GM12878 (cell line): ENCODE results near the gene SRD5A2. TPM values are rescaled to one million over a fixed set of nuclear protein-coding genes. Genes with fewer than 3 reads are reported as not detected.

Experiments used
- ATAC-seq: fragments of 200-7000 bp; cut with Tn5 transposase; 3 replicates; pipeline ENCODE4 v1.9.1; 2020; ENCODE audit warnings: mild to moderate bottlenecking, moderate library complexity
- BruUV-seq: library from RNA; stranded (reverse); fragments of 400-500 nt; replicated peaks from 2 replicates; lab custom pipeline; 2021; lab: Mats Ljungman, UMichigan
- CTCF ChIA-PET: fragments of 300-600 bp; sonication (Branson Sonifier 250); formaldehyde crosslinking; extraction: SDS; loops from one replicate; lab custom pipeline; 2021; ENCODE audit warnings: inconsistent platforms; lab: Yijun Ruan, JAX
- POLR2A ChIA-PET: fragments of 350-600 bp; formaldehyde crosslinking; extraction: SDS; loops from one replicate; lab custom pipeline; 2021; ENCODE audit warnings: inconsistent platforms; lab: Charles Lee
- RAD21 ChIA-PET: fragments of 300-600 bp; sonication (Branson Sonifier 250); formaldehyde crosslinking; loops from one replicate; lab custom pipeline; 2023; ENCODE audit warnings: antibody characterized with exemption; ENCODE audit not compliant: unreplicated experiment; lab: Charles Lee
- SMC1A ChIA-PET: fragments of 300-600 bp; sonication (Branson Sonifier 250); formaldehyde crosslinking; loops from one replicate; lab custom pipeline; 2023; ENCODE audit not compliant: unreplicated experiment, uncharacterized antibody; lab: Charles Lee
- DNase-seq: peaks from one replicate; pipeline ENCODE4 v3.0.0-alpha.2; 2011; ENCODE audit warnings: low read depth, low spot score
- FAIRE-seq: peaks from 3 replicates; lab custom pipeline; 2011; peaks lifted over from hg19 to GRCh38; lab: Jason Lieb, UNC
- H2AFZ ChIP-seq: 2 replicates; pipeline ENCODE4 v1.6.0; 2011; ENCODE audit warnings: low read depth, low read length, control low read depth; ENCODE audit not compliant: control insufficient read depth
- H3K27ac ChIP-seq: 2 replicates; pipeline ENCODE4 v1.5.1; 2011; ENCODE audit warnings: control low read depth; ENCODE audit not compliant: control insufficient read depth, insufficient read depth
- H3K27me3 ChIP-seq, 2 experiments: replicated peaks in 1 of 2; 2 replicates each; pipeline versions ENCODE4 v1.6.0 to v1.6.1; 2011; ENCODE audit warnings: low read length in 1 of 2; ENCODE audit not compliant: control insufficient read depth in 2 of 2, insufficient read depth in 2 of 2
- H3K36me3 ChIP-seq, 2 experiments: 2 replicates each; pipeline ENCODE4 v1.5.1; 2011; ENCODE audit warnings: low read length in 1 of 2; ENCODE audit not compliant: control insufficient read depth in 2 of 2, insufficient read depth in 2 of 2
- H3K4me1 ChIP-seq: 2 replicates; pipeline ENCODE4 v1.6.1; 2011; ENCODE audit warnings: mild to moderate bottlenecking, low read length, moderate library complexity, mixed read lengths; ENCODE audit not compliant: control insufficient read depth, insufficient read depth
- H3K4me2 ChIP-seq: 2 replicates; pipeline ENCODE4 v1.6.0; 2011; ENCODE audit warnings: control low read depth; ENCODE audit not compliant: control insufficient read depth, insufficient read depth
- H3K4me3 ChIP-seq: fragments of 200-600 bp; sonication (generic); 2 replicates; pipeline ENCODE4 v1.5.1; 2016
- H3K79me2 ChIP-seq: 2 replicates; pipeline ENCODE4 v1.6.0; 2011; ENCODE audit warnings: low read length; ENCODE audit not compliant: control insufficient read depth, insufficient read depth
- H3K9ac ChIP-seq: 2 replicates; pipeline ENCODE4 v1.8.0; 2011; ENCODE audit warnings: low read length, control low read depth, mixed read lengths; ENCODE audit not compliant: control insufficient read depth, insufficient read depth
- H3K9me3 ChIP-seq: replicated peaks from 3 replicates; pipeline ENCODE4 v1.5.1; 2011; ENCODE audit warnings: mild to moderate bottlenecking, low read length; ENCODE audit not compliant: control insufficient read depth, insufficient read depth
- H4K20me1 ChIP-seq: 2 replicates; pipeline ENCODE4 v1.6.0; 2011; ENCODE audit not compliant: control insufficient read depth, insufficient read depth
- ASH2L ChIP-seq: fragments of 300-600, 200-600 bp; sonication (generic); IDR thresholded peaks from 2 replicates; pipeline ENCODE4 v1.6.1; 2017; ENCODE audit warnings: low read depth, mild to moderate bottlenecking, borderline replicate concordance
- GABPA ChIP-seq: IDR thresholded peaks from 2 replicates; pipeline ENCODE4 v1.6.1; 2014; ENCODE audit warnings: antibody characterized with exemption, low read depth, mild to moderate bottlenecking, inconsistent platforms
- JUND ChIP-seq: IDR thresholded peaks from 2 replicates; pipeline ENCODE4 v1.6.1; 2012; ENCODE audit warnings: low read depth, mild to moderate bottlenecking, low read length, improper control_type of control experiment, moderate library complexity
- MTA3 ChIP-seq: IDR thresholded peaks from 2 replicates; pipeline ENCODE4 v1.6.1; 2012; ENCODE audit warnings: low read length, inconsistent platforms, borderline replicate concordance
- NRF1 ChIP-seq: conservative IDR thresholded peaks from 2 replicates; pipeline ENCODE4 v1.6.1; 2011; ENCODE audit warnings: mild to moderate bottlenecking, low read depth, low read length, improper control_type of control experiment
- PAX5 ChIP-seq: IDR thresholded peaks from 2 replicates; pipeline ENCODE4 v1.6.1; 2011; ENCODE audit warnings: low read depth, low read length, borderline replicate concordance
- PML ChIP-seq: IDR thresholded peaks from 2 replicates; pipeline ENCODE4 v1.6.1; 2012; ENCODE audit warnings: low read length, inconsistent platforms
- PRDM15 ChIP-seq: fragments of 450-650 bp; formaldehyde crosslinking; IDR thresholded peaks from 2 replicates; pipeline ENCODE4 v1.4.0; 2020; ENCODE audit warnings: mild to moderate bottlenecking, moderate library complexity
- SIX5 ChIP-seq: IDR thresholded peaks from 2 replicates; pipeline ENCODE4 v1.6.1; 2011; ENCODE audit warnings: mild to moderate bottlenecking, low read depth, low read length, moderate library complexity; ENCODE audit not compliant: severe bottlenecking
- TAF1 ChIP-seq: IDR thresholded peaks from 2 replicates; pipeline ENCODE4 v1.6.1; 2011; ENCODE audit warnings: mild to moderate bottlenecking, low read depth, low read length, borderline replicate concordance
- TBL1XR1 ChIP-seq: IDR thresholded peaks from 2 replicates; pipeline ENCODE4 v1.6.1; 2012; ENCODE audit warnings: low read depth, low read length, improper control_type of control experiment
- TCF7 ChIP-seq: IDR thresholded peaks from 2 replicates; pipeline ENCODE4 v1.6.1; 2014; ENCODE audit warnings: antibody characterized with exemption, borderline replicate concordance
- ZNF24 ChIP-seq: fragments of 450-650 bp; IDR thresholded peaks from 2 replicates; pipeline ENCODE4 v1.6.1; 2017; ENCODE audit warnings: antibody characterized with exemption, mild to moderate bottlenecking
- WGBS: methylation state at CpG from one replicate; pipeline ENCODE4 v1.1.6; 2016; ENCODE audit warnings: low lambda C conversion rate; ENCODE audit not compliant: insufficient replicate concordance, insufficient coverage; ENCODE audit errors: missing lambda C conversion rate; 5-methylcytosine and 5-hydroxymethylcytosine counted together
- in situ Hi-C: fragments of 300-500 bp; cut with MboI; formaldehyde crosslinking; loops from 9 replicates; pipeline ENCODE4 v1.14.3; 2018; ENCODE audit warnings: mixed read lengths
- intact Hi-C: fragments of 100-400 bp; cut with micrococcal nuclease; formaldehyde crosslinking; loops from one replicate; pipeline ENCODE4 v1.14.2; 2022; ENCODE audit not compliant: unreplicated experiment
- polyA plus RNA-seq, 11 experiments: library from polyadenylated mRNA; depleted of rRNA in 4 of 11; unstranded in 6 of 11; stranded (reverse) in 5 of 11; fragments of >200 nt; fragmentation: Nextera tagmentation in 4 of 11; fragmentation: Illumina TruSeq in 1 of 11; extraction: Ambion mirVana in 4 of 11; extraction: Trizol in 1 of 11; gene quantifications; 1 replicate in 1 of 11; 2 replicates in 10 of 11; pipeline versions ENCODE4 v1.2.1 to v1.2.3, GENCODE V29; 2011 to 2016; ENCODE audit warnings: inconsistent platforms in 2 of 11, missing spikeins in 2 of 11, low read depth in 1 of 11
- total RNA-seq, 4 experiments: library from RNA; depleted of rRNA in 3 of 4; stranded (reverse); fragments of >200 nt in 3 of 4; fragmentation: Illumina TruSeq in 1 of 4; extraction: Trizol in 1 of 4; gene quantifications; 2 replicates each; pipeline versions ENCODE4 v1.2.1 to v1.2.3, GENCODE V29; 2013 to 2021
- TF ChIP-seq, protein P1 (sequence below): fragments of 450-650 bp; IDR thresholded peaks from 2 replicates; pipeline ENCODE4 v1.6.1; 2017; ENCODE audit warnings: mild to moderate bottlenecking, low read depth, inconsistent platforms; ENCODE audit not compliant: poor library complexity, severe bottlenecking
- TF ChIP-seq, protein P2 (sequence below): fragments of 150-350 bp; IDR thresholded peaks from 2 replicates; pipeline ENCODE4 v1.6.1; 2014; ENCODE audit warnings: mild to moderate bottlenecking, low read depth, low read length

The SRD5A2 gene
- total and polyA plus RNA-seq, 10 of the 15 experiments (the other 5 are each of a cell fraction or from before 2014, with no cell fraction given), result 0.01 TPM; not detected in 7

DNA sequence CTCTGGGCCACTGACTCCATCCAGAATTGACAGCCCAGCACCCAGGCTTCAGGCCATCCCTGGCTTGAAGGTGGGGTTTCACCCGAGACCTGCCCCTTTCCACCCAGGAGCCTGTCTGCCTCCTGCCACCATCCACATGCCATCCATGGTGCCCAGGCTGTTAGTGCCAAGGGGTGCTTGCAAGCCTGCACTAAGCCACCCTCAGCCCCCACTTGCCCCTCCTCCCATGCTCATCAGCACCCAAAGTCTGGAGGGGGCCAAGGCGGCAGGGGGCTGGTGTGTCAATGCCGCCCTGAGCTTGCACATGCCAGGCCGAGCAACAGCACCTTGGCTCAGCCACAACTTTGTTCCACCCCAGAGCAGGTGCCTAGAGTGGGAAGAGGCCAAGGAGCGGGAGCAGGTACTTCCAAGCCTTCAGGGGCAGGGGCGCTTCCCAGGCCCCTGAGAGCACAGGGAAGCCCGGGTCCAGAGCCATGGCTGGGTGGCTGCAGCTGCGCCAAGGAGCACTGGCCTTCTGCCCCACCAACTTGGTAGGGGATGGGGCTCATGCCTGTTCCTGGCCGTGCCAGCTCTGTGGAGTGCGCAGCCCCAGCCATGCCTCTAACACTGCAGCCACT lies 12.0 kb downstream of the SRD5A2 start:
- Histone ChIP-seq H3K4me1 (no peaks in the 10 kb centered on the region), H3K79me2 (no peaks in the 10 kb centered on the region), H3K9me3 (no peaks in the 10 kb centered on the region), H3K4me3 (no peak overlapping the region), H3K9ac (no peak overlapping the region), H3K27ac (no peak overlapping the region), H3K27me3 (no peaks in the 10 kb centered on the region), H3K36me3 (no peaks in the 10 kb centered on the region), H4K20me1 (no peaks in the 10 kb centered on the region), H2AFZ (no peak overlapping the region), H3K4me2 (no peak overlapping the region)
- DNase-seq (no peak), FAIRE-seq (no peak), ATAC-seq (no peak)
- no TSS peak for BruUV-seq
- SMC1A ChIA-PET, result no interaction called here
- RAD21 ChIA-PET, result no interaction called here
- in situ Hi-C loops (no loop called here), intact Hi-C loops (no loop called here)
- POLR2A ChIA-PET, result no interaction called here
- TF ChIP-seq JUND, result no peak
- no peak for TF ChIP-seq TCF7
- TF ChIP-seq ZNF24, result no peak
- no peak for TF ChIP-seq TBL1XR1
- TF ChIP-seq ASH2L, result no peak
- no peak for TF ChIP-seq PRDM15 (CRISPR knock-in tag)
- TF ChIP-seq, protein P1, sequence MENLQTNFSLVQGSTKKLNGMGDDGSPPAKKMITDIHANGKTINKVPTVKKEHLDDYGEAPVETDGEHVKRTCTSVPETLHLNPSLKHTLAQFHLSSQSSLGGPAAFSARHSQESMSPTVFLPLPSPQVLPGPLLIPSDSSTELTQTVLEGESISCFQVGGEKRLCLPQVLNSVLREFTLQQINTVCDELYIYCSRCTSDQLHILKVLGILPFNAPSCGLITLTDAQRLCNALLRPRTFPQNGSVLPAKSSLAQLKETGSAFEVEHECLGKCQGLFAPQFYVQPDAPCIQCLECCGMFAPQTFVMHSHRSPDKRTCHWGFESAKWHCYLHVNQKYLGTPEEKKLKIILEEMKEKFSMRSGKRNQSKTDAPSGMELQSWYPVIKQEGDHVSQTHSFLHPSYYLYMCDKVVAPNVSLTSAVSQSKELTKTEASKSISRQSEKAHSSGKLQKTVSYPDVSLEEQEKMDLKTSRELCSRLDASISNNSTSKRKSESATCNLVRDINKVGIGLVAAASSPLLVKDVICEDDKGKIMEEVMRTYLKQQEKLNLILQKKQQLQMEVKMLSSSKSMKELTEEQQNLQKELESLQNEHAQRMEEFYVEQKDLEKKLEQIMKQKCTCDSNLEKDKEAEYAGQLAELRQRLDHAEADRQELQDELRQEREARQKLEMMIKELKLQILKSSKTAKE, result no peak
- TF ChIP-seq GABPA, result no peak
- no peak for TF ChIP-seq MTA3
- TF ChIP-seq, protein P2, sequence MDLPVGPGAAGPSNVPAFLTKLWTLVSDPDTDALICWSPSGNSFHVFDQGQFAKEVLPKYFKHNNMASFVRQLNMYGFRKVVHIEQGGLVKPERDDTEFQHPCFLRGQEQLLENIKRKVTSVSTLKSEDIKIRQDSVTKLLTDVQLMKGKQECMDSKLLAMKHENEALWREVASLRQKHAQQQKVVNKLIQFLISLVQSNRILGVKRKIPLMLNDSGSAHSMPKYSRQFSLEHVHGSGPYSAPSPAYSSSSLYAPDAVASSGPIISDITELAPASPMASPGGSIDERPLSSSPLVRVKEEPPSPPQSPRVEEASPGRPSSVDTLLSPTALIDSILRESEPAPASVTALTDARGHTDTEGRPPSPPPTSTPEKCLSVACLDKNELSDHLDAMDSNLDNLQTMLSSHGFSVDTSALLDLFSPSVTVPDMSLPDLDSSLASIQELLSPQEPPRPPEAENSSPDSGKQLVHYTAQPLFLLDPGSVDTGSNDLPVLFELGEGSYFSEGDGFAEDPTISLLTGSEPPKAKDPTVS, result no peak
- no peak for TF ChIP-seq TAF1
- no peak for TF ChIP-seq PML
- no peak for TF ChIP-seq NRF1
- TF ChIP-seq PAX5, result no peak
- no peak for TF ChIP-seq SIX5
- 33% methylated on average over 10 of the region's 10 CpGs for WGBS
- CTCF ChIA-PET, result no interaction called here
